RWPE2 (cell line): ENCODE results near the gene PSAPL1.

Source experiments
- ATAC-seq: fragments of 200-7000 bp; cut with Tn5 transposase; 3 replicates; pipeline ENCODE4 v1.9.1; 2021; ENCODE audit warnings: low read depth
- DNase-seq: peaks from one replicate; pipeline ENCODE4 v3.0.0-alpha.2; 2020; ENCODE audit warnings: low spot score
- H3K27ac ChIP-seq: fragments of 450-650 bp; 2 replicates; pipeline ENCODE4 v1.5.1; 2017; ENCODE audit warnings: mild to moderate bottlenecking; ENCODE audit not compliant: poor library complexity, severe bottlenecking
- H3K27me3 ChIP-seq: fragments of 250-450 bp; sonication (Bioruptor Pico); 2 replicates; pipeline ENCODE4 v1.5.1; 2021; ENCODE audit warnings: mild to moderate bottlenecking, moderate library complexity; ENCODE audit not compliant: insufficient read depth, poor library complexity, severe bottlenecking
- H3K36me3 ChIP-seq: fragments of 250-450 bp; sonication (Bioruptor Pico); 2 replicates; pipeline ENCODE4 v1.5.1; 2020; ENCODE audit warnings: low read depth, mild to moderate bottlenecking, moderate library complexity
- H3K4me1 ChIP-seq: fragments of 250-450 bp; sonication (Bioruptor Pico); 2 replicates; pipeline ENCODE4 v1.5.1; 2021; ENCODE audit warnings: mild to moderate bottlenecking, moderate library complexity; ENCODE audit not compliant: insufficient read depth, poor library complexity, severe bottlenecking
- H3K4me3 ChIP-seq: fragments of 250-450 bp; sonication (Bioruptor Pico); 2 replicates; pipeline ENCODE4 v1.5.1; 2021; ENCODE audit warnings: mild to moderate bottlenecking, moderate library complexity; ENCODE audit not compliant: severe bottlenecking
- H3K9me3 ChIP-seq: fragments of 250-450 bp; sonication (Bioruptor Pico); 2 replicates; pipeline ENCODE4 v1.5.1; 2021; ENCODE audit warnings: mild to moderate bottlenecking, moderate library complexity; ENCODE audit not compliant: severe bottlenecking
- CTCF ChIP-seq: fragments of 450-650 bp; IDR thresholded peaks from one replicate; pipeline ENCODE4 v1.5.1; 2017; ENCODE audit warnings: mild to moderate bottlenecking, moderate library complexity; ENCODE audit not compliant: poor library complexity, severe bottlenecking

The PSAPL1 gene

GRCh38 chr4:7389719-7390118 lies 45.0 kb downstream of the PSAPL1 start:
- DNase-seq, result no peak
- ATAC-seq, result no peak
- Histone ChIP-seq H3K27me3 (no peaks in the 10 kb centered on the region), H3K4me1 (no peaks in the 10 kb centered on the region), H3K4me3 (no peak overlapping the region), H3K9me3 (no peaks in the 10 kb centered on the region), H3K36me3 (no peaks in the 10 kb centered on the region), H3K27ac (no peak overlapping the region)
- no peak for TF ChIP-seq CTCF

GRCh38 chr4:7389101-7389701 lies 45.5 kb downstream of the PSAPL1 start:
- no peak for ATAC-seq
- TF ChIP-seq CTCF, result no peak

GRCh38 chr4:7388627-7389026 lies 46.1 kb downstream of the PSAPL1 start:
- Histone ChIP-seq H3K27ac (no peak overlapping the region), H3K36me3 (no peaks in the 10 kb centered on the region), H3K4me3 (no peak overlapping the region), H3K27me3 (no peaks in the 10 kb centered on the region), H3K9me3 (no peaks in the 10 kb centered on the region), H3K4me1 (no peaks in the 10 kb centered on the region)
- DNase-seq, result no peak
- no peak for TF ChIP-seq CTCF
- ATAC-seq, result no peak

More at GRCh38 chr4:7389101-7389701, 45.5 kb downstream of the PSAPL1 start:
- Histone ChIP-seq H3K4me3 (no peak overlapping the region), H3K4me1 (no peaks in the 10 kb centered on the region), H3K27ac (no peak overlapping the region), H3K27me3 (no peaks in the 10 kb centered on the region), H3K9me3 (no peaks in the 10 kb centered on the region), H3K36me3 (no peaks in the 10 kb centered on the region)
- no peak for DNase-seq

GRCh38 chr4:7387925-7388324 lies 46.8 kb downstream of the PSAPL1 start:
- Histone ChIP-seq H3K27ac (no peak overlapping the region), H3K4me3 (no peak overlapping the region), H3K36me3 (no peaks in the 10 kb centered on the region), H3K27me3 (no peaks in the 10 kb centered on the region), H3K9me3 (no peaks in the 10 kb centered on the region), H3K4me1 (no peaks in the 10 kb centered on the region)
- no peak for TF ChIP-seq CTCF
- DNase-seq (no peak), ATAC-seq (no peak)
